Measurements from ENCODE around the gene PHLDB1.

PHLDB1 gene

GRCh38 chr11:118614511-118614910 lies 7.1 kb downstream of the PHLDB1 start:
- H3K9me2 ChIP-seq (replicated peaks; ENCODE audit: control insufficient read depth, low read length) = no peaks in the 10 kb centered on the region
- H3K27ac ChIP-seq (ENCODE audit: low read depth, low read length) = no peak overlapping the region
- no peak overlapping the region for H3K4me3 ChIP-seq (ENCODE audit: low read length)
- H3K4me2 ChIP-seq (ENCODE audit: low read length) = no peak overlapping the region
- TF ChIP-seq CTCF (IDR thresholded peaks at IDR 0.05; ENCODE audit: low read depth, low read length, poor library complexity, severe bottlenecking) (no peak), EZH2phosphoT487 (IDR thresholded peaks at IDR 0.05; ENCODE audit: borderline replicate concordance, low read length) (no peak)
- no peaks in the 10 kb centered on the region for H3F3A ChIP-seq (ENCODE audit: control insufficient read depth, insufficient read depth)
- no peaks in the 10 kb centered on the region for H4K20me1 ChIP-seq (ENCODE audit: control insufficient read depth, insufficient read depth, low read depth, low read length)
- no peaks in the 10 kb centered on the region for H3K79me2 ChIP-seq (ENCODE audit: control insufficient read depth, low read length)
- peaks cover 34% of the 10 kb centered on the region for H3K27me3 ChIP-seq (ENCODE audit: control insufficient read depth, low read length)
- H3K9me3 ChIP-seq (ENCODE audit: control insufficient read depth, insufficient read depth, low read length) = no peaks in the 10 kb centered on the region
- peaks cover 16% of the 10 kb centered on the region for H3K4me1 ChIP-seq (ENCODE audit: control insufficient read depth, low read length)
- H3K36me3 ChIP-seq (ENCODE audit: control insufficient read depth, low read length) = no peaks in the 10 kb centered on the region

GRCh38 chr11:118615282-118615975 lies 8.0 kb downstream of the PHLDB1 start:
- TF ChIP-seq CTCF (IDR thresholded peaks at IDR 0.05; ENCODE audit: low read depth, low read length, poor library complexity, severe bottlenecking) (no peak), EZH2phosphoT487 (IDR thresholded peaks at IDR 0.05; ENCODE audit: borderline replicate concordance, low read length) (no peak)
- no peak overlapping the region for H3K4me2 ChIP-seq (ENCODE audit: low read length)
- H3K9me3 ChIP-seq (ENCODE audit: control insufficient read depth, insufficient read depth, low read length) = no peaks in the 10 kb centered on the region
- H3K79me2 ChIP-seq (ENCODE audit: control insufficient read depth, low read length) = no peaks in the 10 kb centered on the region
- H3K9me2 ChIP-seq (replicated peaks; ENCODE audit: control insufficient read depth, low read length) = no peaks in the 10 kb centered on the region
- H3F3A ChIP-seq (ENCODE audit: control insufficient read depth, insufficient read depth) = no peaks in the 10 kb centered on the region
- H4K20me1 ChIP-seq (ENCODE audit: control insufficient read depth, insufficient read depth, low read depth, low read length) = no peaks in the 10 kb centered on the region
- no peak overlapping the region for H3K27ac ChIP-seq (ENCODE audit: low read depth, low read length)
- H3K36me3 ChIP-seq (ENCODE audit: control insufficient read depth, low read length) = no peaks in the 10 kb centered on the region
- peaks cover 7% of the 10 kb centered on the region for H3K4me1 ChIP-seq (ENCODE audit: control insufficient read depth, low read length)
- no peak overlapping the region for H3K4me3 ChIP-seq (ENCODE audit: low read length)
- peaks cover 30% of the 10 kb centered on the region for H3K27me3 ChIP-seq (ENCODE audit: control insufficient read depth, low read length)

- H3K27ac ChIP-seq (ENCODE audit: low read depth, low read length) = no peak overlapping the region
- no peak for TF ChIP-seq CTCF (IDR thresholded peaks at IDR 0.05; ENCODE audit: low read depth, low read length, poor library complexity, severe bottlenecking)
- no peak for TF ChIP-seq EZH2phosphoT487 (IDR thresholded peaks at IDR 0.05; ENCODE audit: borderline replicate concordance, low read length)
- H4K20me1 ChIP-seq (ENCODE audit: control insufficient read depth, insufficient read depth, low read depth, low read length) = no peaks in the 10 kb centered on the region
- no peaks in the 10 kb centered on the region for H3K79me2 ChIP-seq (ENCODE audit: control insufficient read depth, low read length)
- H3K4me1 ChIP-seq (ENCODE audit: control insufficient read depth, low read length) = peaks cover 8% of the 10 kb centered on the region
- no peak overlapping the region for H3K4me3 ChIP-seq (ENCODE audit: low read length)
- no peak overlapping the region for H3K4me2 ChIP-seq (ENCODE audit: low read length)
- H3F3A ChIP-seq (ENCODE audit: control insufficient read depth, insufficient read depth) = no peaks in the 10 kb centered on the region
- no peaks in the 10 kb centered on the region for H3K9me3 ChIP-seq (ENCODE audit: control insufficient read depth, insufficient read depth, low read length)
- H3K36me3 ChIP-seq (ENCODE audit: control insufficient read depth, low read length) = no peaks in the 10 kb centered on the region
- peaks cover 32% of the 10 kb centered on the region for H3K27me3 ChIP-seq (ENCODE audit: control insufficient read depth, low read length)
- no peaks in the 10 kb centered on the region for H3K9me2 ChIP-seq (replicated peaks; ENCODE audit: control insufficient read depth, low read length)
Observed at GRCh38 chr11:118615976-118616371, 8.6 kb downstream of the PHLDB1 start.
